ENCODE measurements around the gene HOXC4.

Gene HOXC4

GRCh38 chr12:54017878-54018467 lies 35.7 kb upstream of the HOXC4 start (continued):
- TF ChIP-seq PRDM10 (tag by site-specific recombination; IDR thresholded peaks at IDR 0.05) = peak; percentile 86
- TF ChIP-seq KLF17 (tag by site-specific recombination; IDR thresholded peaks at IDR 0.05) = peak; percentile 53
- TF ChIP-seq ZNF175 (tag by site-specific recombination; IDR thresholded peaks at IDR 0.05) = no peak
- TF ChIP-seq ZNF324 (tag by site-specific recombination; IDR thresholded peaks at IDR 0.05) = peak; percentile 30; the same call in 1 of the 2 replicates
- peak; percentile 91 for TF ChIP-seq KLF9 (tag by site-specific recombination; IDR thresholded peaks at IDR 0.05; ENCODE audit: low read depth)
- TF ChIP-seq ZNF596 (tag by site-specific recombination; IDR thresholded peaks at IDR 0.05) = peak; percentile 53; the same call in 1 of the 2 replicates
- TF ChIP-seq ZNF843 (tag by site-specific recombination; IDR thresholded peaks at IDR 0.05) = peak; percentile 59
- peak; percentile 45; the same call in 1 of the 2 replicates for TF ChIP-seq PRDM4 (tag by site-specific recombination; IDR thresholded peaks at IDR 0.05)
- peak; percentile 58; the same call in 1 of the 2 replicates for TF ChIP-seq ZNF24 (tag by site-specific recombination; IDR thresholded peaks at IDR 0.05)
- TF ChIP-seq KLF7 (tag by site-specific recombination; IDR thresholded peaks at IDR 0.05; ENCODE audit: borderline replicate concordance) = peak; percentile 93
- peak; percentile 36 for TF ChIP-seq ZIC2 (tag by site-specific recombination; IDR thresholded peaks at IDR 0.05)
- TF ChIP-seq ZNF600 (tag by site-specific recombination; IDR thresholded peaks at IDR 0.05) = peak; percentile 48; the same call in 1 of the 2 replicates
- peak; percentile 50; the same call in 1 of the 2 replicates for TF ChIP-seq ZFP37 (tag by site-specific recombination; IDR thresholded peaks at IDR 0.05)
- TF ChIP-seq OSR2 (tag by site-specific recombination; IDR thresholded peaks at IDR 0.05) = peak; percentile 90
- peak; percentile 97 for TF ChIP-seq KLF8 (tag by site-specific recombination; IDR thresholded peaks at IDR 0.05)
- 0 out of 2 replicates have a peak, but pooled peaks have one; percentile 16 for TF ChIP-seq ZBTB21 (tag by site-specific recombination; IDR thresholded peaks at IDR 0.05)
- peak; percentile 95 for TF ChIP-seq PATZ1 (tag by site-specific recombination; IDR thresholded peaks at IDR 0.05)
- peak; percentile 91 for TF ChIP-seq SP2 (tag by site-specific recombination; IDR thresholded peaks at IDR 0.05)
- no peak for TF ChIP-seq ZNF785 (tag by site-specific recombination; IDR thresholded peaks at IDR 0.05)
- no peak for TF ChIP-seq ZNF138 (tag by site-specific recombination; IDR thresholded peaks at IDR 0.05; ENCODE audit: borderline replicate concordance)
- TF ChIP-seq ZBTB1 (tag by site-specific recombination; IDR thresholded peaks at IDR 0.05) = no peak

Data from HEK293 (cell line).